ENCODE data around the gene TGM1. TPM values are rescaled to one million over a fixed set of nuclear protein-coding genes. Genes with fewer than 3 reads are reported as not detected.

TGM1 gene
- total and polyA plus RNA-seq, 2 experiments from 2014 or later, result 0.31 to 0.63 TPM

GRCh38 chr14:24207104-24207551 lies 55.8 kb downstream of the TGM1 start:
- H3K9me3 Mint-ChIP-seq, result peaks cover 6% of the 10 kb centered on the region
- ATAC-seq, result no peak
- TF ChIP-seq STAT1 (IDR thresholded peaks at IDR 0.05; ENCODE audit: unreplicated experiment), result no peak
- no peak for TF ChIP-seq JUNB (IDR thresholded peaks at IDR 0.05; ENCODE audit: unreplicated experiment)
- TF ChIP-seq, protein P1, sequence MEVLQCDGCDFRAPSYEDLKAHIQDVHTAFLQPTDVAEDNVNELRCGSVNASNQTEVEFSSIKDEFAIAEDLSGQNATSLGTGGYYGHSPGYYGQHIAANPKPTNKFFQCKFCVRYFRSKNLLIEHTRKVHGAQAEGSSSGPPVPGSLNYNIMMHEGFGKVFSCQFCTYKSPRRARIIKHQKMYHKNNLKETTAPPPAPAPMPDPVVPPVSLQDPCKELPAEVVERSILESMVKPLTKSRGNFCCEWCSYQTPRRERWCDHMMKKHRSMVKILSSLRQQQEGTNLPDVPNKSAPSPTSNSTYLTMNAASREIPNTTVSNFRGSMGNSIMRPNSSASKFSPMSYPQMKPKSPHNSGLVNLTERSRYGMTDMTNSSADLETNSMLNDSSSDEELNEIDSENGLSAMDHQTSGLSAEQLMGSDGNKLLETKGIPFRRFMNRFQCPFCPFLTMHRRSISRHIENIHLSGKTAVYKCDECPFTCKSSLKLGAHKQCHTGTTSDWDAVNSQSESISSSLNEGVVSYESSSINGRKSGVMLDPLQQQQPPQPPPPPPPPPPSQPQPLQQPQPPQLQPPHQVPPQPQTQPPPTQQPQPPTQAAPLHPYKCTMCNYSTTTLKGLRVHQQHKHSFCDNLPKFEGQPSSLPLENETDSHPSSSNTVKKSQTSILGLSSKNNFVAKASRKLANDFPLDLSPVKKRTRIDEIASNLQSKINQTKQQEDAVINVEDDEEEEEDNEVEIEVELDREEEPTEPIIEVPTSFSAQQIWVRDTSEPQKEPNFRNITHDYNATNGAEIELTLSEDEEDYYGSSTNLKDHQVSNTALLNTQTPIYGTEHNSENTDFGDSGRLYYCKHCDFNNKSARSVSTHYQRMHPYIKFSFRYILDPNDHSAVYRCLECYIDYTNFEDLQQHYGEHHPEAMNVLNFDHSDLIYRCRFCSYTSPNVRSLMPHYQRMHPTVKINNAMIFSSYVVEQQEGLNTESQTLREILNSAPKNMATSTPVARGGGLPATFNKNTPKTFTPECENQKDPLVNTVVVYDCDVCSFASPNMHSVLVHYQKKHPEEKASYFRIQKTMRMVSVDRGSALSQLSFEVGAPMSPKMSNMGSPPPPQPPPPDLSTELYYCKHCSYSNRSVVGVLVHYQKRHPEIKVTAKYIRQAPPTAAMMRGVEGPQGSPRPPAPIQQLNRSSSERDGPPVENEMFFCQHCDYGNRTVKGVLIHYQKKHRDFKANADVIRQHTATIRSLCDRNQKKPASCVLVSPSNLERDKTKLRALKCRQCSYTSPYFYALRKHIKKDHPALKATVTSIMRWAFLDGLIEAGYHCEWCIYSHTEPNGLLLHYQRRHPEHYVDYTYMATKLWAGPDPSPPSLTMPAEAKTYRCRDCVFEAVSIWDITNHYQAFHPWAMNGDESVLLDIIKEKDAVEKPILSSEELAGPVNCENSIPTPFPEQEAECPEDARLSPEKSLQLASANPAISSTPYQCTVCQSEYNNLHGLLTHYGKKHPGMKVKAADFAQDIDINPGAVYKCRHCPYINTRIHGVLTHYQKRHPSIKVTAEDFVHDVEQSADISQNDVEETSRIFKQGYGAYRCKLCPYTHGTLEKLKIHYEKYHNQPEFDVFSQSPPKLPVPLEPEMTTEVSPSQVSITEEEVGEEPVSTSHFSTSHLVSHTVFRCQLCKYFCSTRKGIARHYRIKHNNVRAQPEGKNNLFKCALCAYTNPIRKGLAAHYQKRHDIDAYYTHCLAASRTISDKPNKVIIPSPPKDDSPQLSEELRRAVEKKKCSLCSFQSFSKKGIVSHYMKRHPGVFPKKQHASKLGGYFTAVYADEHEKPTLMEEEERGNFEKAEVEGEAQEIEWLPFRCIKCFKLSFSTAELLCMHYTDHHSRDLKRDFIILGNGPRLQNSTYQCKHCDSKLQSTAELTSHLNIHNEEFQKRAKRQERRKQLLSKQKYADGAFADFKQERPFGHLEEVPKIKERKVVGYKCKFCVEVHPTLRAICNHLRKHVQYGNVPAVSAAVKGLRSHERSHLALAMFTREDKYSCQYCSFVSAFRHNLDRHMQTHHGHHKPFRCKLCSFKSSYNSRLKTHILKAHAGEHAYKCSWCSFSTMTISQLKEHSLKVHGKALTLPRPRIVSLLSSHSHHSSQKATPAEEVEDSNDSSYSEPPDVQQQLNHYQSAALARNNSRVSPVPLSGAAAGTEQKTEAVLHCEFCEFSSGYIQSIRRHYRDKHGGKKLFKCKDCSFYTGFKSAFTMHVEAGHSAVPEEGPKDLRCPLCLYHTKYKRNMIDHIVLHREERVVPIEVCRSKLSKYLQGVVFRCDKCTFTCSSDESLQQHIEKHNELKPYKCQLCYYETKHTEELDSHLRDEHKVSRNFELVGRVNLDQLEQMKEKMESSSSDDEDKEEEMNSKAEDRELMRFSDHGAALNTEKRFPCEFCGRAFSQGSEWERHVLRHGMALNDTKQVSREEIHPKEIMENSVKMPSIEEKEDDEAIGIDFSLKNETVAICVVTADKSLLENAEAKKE (CRISPR knock-in tag; IDR thresholded peaks at IDR 0.05), result no peak
- TF ChIP-seq POLR2AphosphoS5 (IDR thresholded peaks at IDR 0.05; ENCODE audit: low read depth), result no peak
- TF ChIP-seq CREB1 (CRISPR knock-in tag; IDR thresholded peaks at IDR 0.05; ENCODE audit: low read depth), result no peak
- TF ChIP-seq, protein P2, sequence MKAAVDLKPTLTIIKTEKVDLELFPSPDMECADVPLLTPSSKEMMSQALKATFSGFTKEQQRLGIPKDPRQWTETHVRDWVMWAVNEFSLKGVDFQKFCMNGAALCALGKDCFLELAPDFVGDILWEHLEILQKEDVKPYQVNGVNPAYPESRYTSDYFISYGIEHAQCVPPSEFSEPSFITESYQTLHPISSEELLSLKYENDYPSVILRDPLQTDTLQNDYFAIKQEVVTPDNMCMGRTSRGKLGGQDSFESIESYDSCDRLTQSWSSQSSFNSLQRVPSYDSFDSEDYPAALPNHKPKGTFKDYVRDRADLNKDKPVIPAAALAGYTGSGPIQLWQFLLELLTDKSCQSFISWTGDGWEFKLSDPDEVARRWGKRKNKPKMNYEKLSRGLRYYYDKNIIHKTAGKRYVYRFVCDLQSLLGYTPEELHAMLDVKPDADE (IDR thresholded peaks at IDR 0.05), result no peak
- TF ChIP-seq, protein P3, sequence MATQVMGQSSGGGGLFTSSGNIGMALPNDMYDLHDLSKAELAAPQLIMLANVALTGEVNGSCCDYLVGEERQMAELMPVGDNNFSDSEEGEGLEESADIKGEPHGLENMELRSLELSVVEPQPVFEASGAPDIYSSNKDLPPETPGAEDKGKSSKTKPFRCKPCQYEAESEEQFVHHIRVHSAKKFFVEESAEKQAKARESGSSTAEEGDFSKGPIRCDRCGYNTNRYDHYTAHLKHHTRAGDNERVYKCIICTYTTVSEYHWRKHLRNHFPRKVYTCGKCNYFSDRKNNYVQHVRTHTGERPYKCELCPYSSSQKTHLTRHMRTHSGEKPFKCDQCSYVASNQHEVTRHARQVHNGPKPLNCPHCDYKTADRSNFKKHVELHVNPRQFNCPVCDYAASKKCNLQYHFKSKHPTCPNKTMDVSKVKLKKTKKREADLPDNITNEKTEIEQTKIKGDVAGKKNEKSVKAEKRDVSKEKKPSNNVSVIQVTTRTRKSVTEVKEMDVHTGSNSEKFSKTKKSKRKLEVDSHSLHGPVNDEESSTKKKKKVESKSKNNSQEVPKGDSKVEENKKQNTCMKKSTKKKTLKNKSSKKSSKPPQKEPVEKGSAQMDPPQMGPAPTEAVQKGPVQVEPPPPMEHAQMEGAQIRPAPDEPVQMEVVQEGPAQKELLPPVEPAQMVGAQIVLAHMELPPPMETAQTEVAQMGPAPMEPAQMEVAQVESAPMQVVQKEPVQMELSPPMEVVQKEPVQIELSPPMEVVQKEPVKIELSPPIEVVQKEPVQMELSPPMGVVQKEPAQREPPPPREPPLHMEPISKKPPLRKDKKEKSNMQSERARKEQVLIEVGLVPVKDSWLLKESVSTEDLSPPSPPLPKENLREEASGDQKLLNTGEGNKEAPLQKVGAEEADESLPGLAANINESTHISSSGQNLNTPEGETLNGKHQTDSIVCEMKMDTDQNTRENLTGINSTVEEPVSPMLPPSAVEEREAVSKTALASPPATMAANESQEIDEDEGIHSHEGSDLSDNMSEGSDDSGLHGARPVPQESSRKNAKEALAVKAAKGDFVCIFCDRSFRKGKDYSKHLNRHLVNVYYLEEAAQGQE (IDR thresholded peaks at IDR 0.05; ENCODE audit: unreplicated experiment), result no peak
- TF ChIP-seq NANOG (IDR thresholded peaks at IDR 0.05; ENCODE audit: borderline replicate concordance), result no peak
- no peak for TF ChIP-seq ZNF331 (CRISPR knock-in tag; IDR thresholded peaks at IDR 0.05; ENCODE audit: low read depth)
- no peak for TF ChIP-seq CTCF (conservative IDR thresholded peaks at IDR 0.05; ENCODE audit: low read depth in 2 of 2)
- no peak for TF ChIP-seq EZH2 (IDR thresholded peaks at IDR 0.05; ENCODE audit: low read depth, unreplicated experiment)
- TF ChIP-seq ZNF114 (CRISPR knock-in tag; IDR thresholded peaks at IDR 0.05), result no peak
- TF ChIP-seq EZH2phosphoT487 (IDR thresholded peaks at IDR 0.05; ENCODE audit: unreplicated experiment), result no peak
- no peak overlapping the region for H2AFZ ChIP-seq
- DNase-seq (ENCODE audit: low spot score), result no peak
- H3K27me3 ChIP-seq (ENCODE audit: insufficient read depth), result no peaks in the 10 kb centered on the region
- no peaks in the 10 kb centered on the region; the same call in 1 of the 2 replicates for H3F3A ChIP-seq (replicated peaks; ENCODE audit: low read depth)
- H3K36me3 Mint-ChIP-seq (ENCODE audit: low read depth), result peaks cover 81% of the 10 kb centered on the region
- H3K79me2 ChIP-seq (replicated peaks; ENCODE audit: insufficient read depth), result no peaks in the 10 kb centered on the region; the same call in 1 of the 2 replicates
- peaks cover 5% of the 10 kb centered on the region for H3K27me3 Mint-ChIP-seq (ENCODE audit: insufficient read depth, low read depth, poor library complexity)
- H3K36me3 ChIP-seq (ENCODE audit: insufficient read depth), result peaks cover 6% of the 10 kb centered on the region
- no peak overlapping the region for H3K4me3 ChIP-seq
- H3K4me3 Mint-ChIP-seq, result no peak overlapping the region; the same call in 2 of the 3 replicates
- H3K27ac Mint-ChIP-seq, result no peak overlapping the region
- H3K9me2 ChIP-seq (ENCODE audit: insufficient read depth), result no peaks in the 10 kb centered on the region
- H3K4me1 ChIP-seq (ENCODE audit: insufficient read depth), result peaks cover 10% of the 10 kb centered on the region
- H4K20me1 ChIP-seq (replicated peaks; ENCODE audit: insufficient read depth), result no peaks in the 10 kb centered on the region; the same call in 1 of the 2 replicates
- no peak overlapping the region for H3K4me2 ChIP-seq
- H3K4me1 Mint-ChIP-seq, result peaks cover 18% of the 10 kb centered on the region
- no peak overlapping the region for H3K27ac ChIP-seq (ENCODE audit: low read depth)
